OCI-LY3 (cell line): ENCODE measurements around the gene ZMYND10.

Experiments
- H2AFZ ChIP-seq: fragments of 200-600, 300-600 bp; shearing (Covaris generic); 2 replicates; pipeline ENCODE4 v1.6.0; 2014; ENCODE audit warnings: antibody characterized with exemption, low read depth, low read length
- H3K27ac ChIP-seq: fragments of 200-600, 300-600 bp; sonication (generic); 2 replicates; pipeline ENCODE4 v1.5.1; 2014; ENCODE audit warnings: mild to moderate bottlenecking, low read length, moderate library complexity, mixed read lengths
- H3K27me3 ChIP-seq: fragments of 200-600, 300-600 bp; sonication (generic); 2 replicates; pipeline ENCODE4 v1.6.1; 2014; ENCODE audit warnings: low read depth, low read length, mixed read lengths
- H3K36me3 ChIP-seq: fragments of 200-600, 300-600 bp; sonication (generic); replicated peaks from 2 replicates; pipeline ENCODE3; 2014; ENCODE audit warnings: low read depth, low read length, mixed read lengths
- H3K4me1 ChIP-seq: fragments of 300-600, 200-600 bp; sonication (generic); 2 replicates; pipeline ENCODE4 v1.6.1; 2014; ENCODE audit warnings: low read length, mixed read lengths
- H3K4me2 ChIP-seq: fragments of 200-600, 300-600 bp; sonication (generic); 2 replicates; pipeline ENCODE4 v1.6.1; 2014; ENCODE audit warnings: low read length, mixed read lengths
- H3K4me3 ChIP-seq: fragments of 300-600, 200-600 bp; sonication (generic); 2 replicates; pipeline ENCODE4 v1.5.1; 2014; ENCODE audit warnings: antibody characterized with exemption, mild to moderate bottlenecking, low read length, moderate library complexity
- H3K79me2 ChIP-seq: fragments of 300-600, 200-600 bp; shearing (Covaris generic); 2 replicates; pipeline ENCODE4 v1.6.1; 2014; ENCODE audit warnings: mild to moderate bottlenecking, low read length, mixed read lengths
- H3K9ac ChIP-seq: fragments of 300-600, 200-600 bp; shearing (Covaris generic); 2 replicates; pipeline ENCODE4 v1.6.0; 2014; ENCODE audit warnings: mild to moderate bottlenecking, low read length, moderate library complexity
- H3K9me3 ChIP-seq: fragments of 200-600, 300-600 bp; shearing (Covaris generic); 2 replicates; pipeline ENCODE4 v1.6.1; 2014; ENCODE audit warnings: low read length, mixed read lengths; ENCODE audit not compliant: insufficient read depth
- H4K20me1 ChIP-seq: fragments of 200-600, 300-600 bp; sonication (generic); 2 replicates; pipeline ENCODE4 v1.6.1; 2016; ENCODE audit warnings: low read length, mixed read lengths; ENCODE audit not compliant: insufficient read depth
- EZH2phosphoT487 ChIP-seq: fragments of 200-600 bp; shearing (Covaris generic); IDR thresholded peaks from 2 replicates; pipeline ENCODE4 v1.6.1; 2018; ENCODE audit warnings: antibody characterized with exemption, mixed run types, low read depth
- TF ChIP-seq, protein P1 (sequence below): fragments of 200-600, 300-600 bp; sonication (generic); IDR thresholded peaks from 2 replicates; pipeline ENCODE4 v1.5.1; 2014; ENCODE audit warnings: antibody characterized with exemption, low read length, low read depth

The ZMYND10 gene

GRCh38 chr3:50319181-50319893 lies 26.2 kb downstream of the ZMYND10 start:
- peaks cover 31% of the 10 kb centered on the region for H3K4me1 ChIP-seq
- H3K27ac ChIP-seq, result no peak overlapping the region
- H4K20me1 ChIP-seq, result no peaks in the 10 kb centered on the region
- H3K9ac ChIP-seq, result no peak overlapping the region
- peaks cover 24% of the 10 kb centered on the region for H3K36me3 ChIP-seq
- TF ChIP-seq, protein P1, sequence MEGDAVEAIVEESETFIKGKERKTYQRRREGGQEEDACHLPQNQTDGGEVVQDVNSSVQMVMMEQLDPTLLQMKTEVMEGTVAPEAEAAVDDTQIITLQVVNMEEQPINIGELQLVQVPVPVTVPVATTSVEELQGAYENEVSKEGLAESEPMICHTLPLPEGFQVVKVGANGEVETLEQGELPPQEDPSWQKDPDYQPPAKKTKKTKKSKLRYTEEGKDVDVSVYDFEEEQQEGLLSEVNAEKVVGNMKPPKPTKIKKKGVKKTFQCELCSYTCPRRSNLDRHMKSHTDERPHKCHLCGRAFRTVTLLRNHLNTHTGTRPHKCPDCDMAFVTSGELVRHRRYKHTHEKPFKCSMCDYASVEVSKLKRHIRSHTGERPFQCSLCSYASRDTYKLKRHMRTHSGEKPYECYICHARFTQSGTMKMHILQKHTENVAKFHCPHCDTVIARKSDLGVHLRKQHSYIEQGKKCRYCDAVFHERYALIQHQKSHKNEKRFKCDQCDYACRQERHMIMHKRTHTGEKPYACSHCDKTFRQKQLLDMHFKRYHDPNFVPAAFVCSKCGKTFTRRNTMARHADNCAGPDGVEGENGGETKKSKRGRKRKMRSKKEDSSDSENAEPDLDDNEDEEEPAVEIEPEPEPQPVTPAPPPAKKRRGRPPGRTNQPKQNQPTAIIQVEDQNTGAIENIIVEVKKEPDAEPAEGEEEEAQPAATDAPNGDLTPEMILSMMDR, result no peak
- TF ChIP-seq EZH2phosphoT487, result no peak
- H3K4me2 ChIP-seq, result no peak overlapping the region
- no peak overlapping the region for H2AFZ ChIP-seq
- H3K4me3 ChIP-seq, result no peak overlapping the region
- H3K9me3 ChIP-seq, result no peaks in the 10 kb centered on the region
- H3K27me3 ChIP-seq, result no peaks in the 10 kb centered on the region
- H3K79me2 ChIP-seq, result peaks cover 19% of the 10 kb centered on the region

DNA sequence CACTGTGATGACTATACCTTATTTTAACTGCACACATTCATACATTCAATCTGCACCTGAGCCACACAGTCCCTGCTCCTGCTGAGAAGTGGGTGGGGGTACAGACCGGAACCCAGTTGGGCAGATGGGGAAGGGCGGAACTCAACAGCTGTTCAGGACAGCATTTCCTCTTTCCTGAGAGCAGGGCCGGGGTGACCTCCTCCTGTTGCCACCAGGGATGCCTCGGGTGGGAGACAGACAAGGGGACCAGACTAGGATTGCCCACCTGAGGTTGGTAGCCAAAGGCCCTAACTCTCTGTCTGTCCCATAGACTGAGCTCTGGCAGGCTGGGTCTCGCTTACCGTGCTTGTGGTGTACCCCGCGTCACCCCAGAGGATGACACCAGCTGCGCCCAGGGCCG lies 26.9 kb downstream of the ZMYND10 start:
- Histone ChIP-seq H4K20me1 (no peaks in the 10 kb centered on the region), H3K79me2 (peaks cover 19% of the 10 kb centered on the region), H3K9ac (no peak overlapping the region), H3K36me3 (peaks cover 21% of the 10 kb centered on the region), H3K27ac (no peak overlapping the region), H3K4me2 (no peak overlapping the region), H3K4me1 (peaks cover 31% of the 10 kb centered on the region), H3K27me3 (no peaks in the 10 kb centered on the region), H2AFZ (no peak overlapping the region), H3K9me3 (no peaks in the 10 kb centered on the region), H3K4me3 (no peak overlapping the region)
- TF ChIP-seq, protein P1, result no peak
- TF ChIP-seq EZH2phosphoT487, result no peak

DNA sequence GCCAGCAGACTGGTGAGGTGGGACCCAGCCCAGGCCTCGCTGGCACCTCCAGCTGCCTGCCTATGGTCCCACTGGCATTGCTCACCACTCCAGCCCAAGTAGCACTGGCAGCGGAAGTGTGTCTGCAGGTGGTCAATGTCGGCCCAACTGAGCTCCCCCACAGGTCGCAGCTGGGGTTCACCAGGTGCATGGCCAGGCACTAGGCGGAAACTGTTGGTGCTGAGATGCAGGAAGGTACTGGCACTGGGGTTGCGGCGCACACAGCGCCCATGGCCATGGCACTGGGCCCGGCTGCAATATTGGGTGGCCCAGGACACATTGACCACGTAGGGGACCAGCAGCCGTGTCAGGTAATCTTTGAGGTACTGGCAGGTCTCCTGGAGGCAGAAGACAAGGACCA lies 27.4 kb downstream of the ZMYND10 start:
- no peak overlapping the region for H3K4me3 ChIP-seq

DNA sequence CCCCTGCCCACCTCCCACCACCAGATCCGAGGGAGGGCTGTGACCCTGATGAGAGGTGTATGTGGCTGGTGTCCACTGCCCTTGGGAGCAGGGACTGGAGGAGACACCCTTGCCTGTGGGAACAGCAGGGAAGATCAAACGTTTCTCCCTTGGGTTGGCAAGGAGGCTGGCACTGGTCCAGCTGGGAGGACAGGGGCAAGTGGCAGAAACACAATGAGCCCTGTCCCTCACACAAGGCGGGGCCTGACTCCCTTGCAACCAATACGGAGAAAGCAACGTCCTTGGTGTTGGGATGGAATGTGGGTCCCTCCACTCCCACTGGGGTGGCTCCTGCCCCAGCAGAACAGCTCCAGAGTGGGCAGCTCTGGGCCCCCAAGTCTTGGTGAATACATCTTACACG lies 28.2 kb downstream of the ZMYND10 start:
- peaks cover 19% of the 10 kb centered on the region for H3K79me2 ChIP-seq
- no peak overlapping the region for H3K9ac ChIP-seq
- peaks cover 21% of the 10 kb centered on the region for H3K4me1 ChIP-seq
- no peaks in the 10 kb centered on the region for H3K9me3 ChIP-seq
- no peak overlapping the region for H3K4me3 ChIP-seq
- H2AFZ ChIP-seq, result no peak overlapping the region
- TF ChIP-seq, protein P1, result no peak
- TF ChIP-seq EZH2phosphoT487, result no peak
- no peak overlapping the region for H3K27ac ChIP-seq
- H3K27me3 ChIP-seq, result no peaks in the 10 kb centered on the region
- no peaks in the 10 kb centered on the region for H4K20me1 ChIP-seq
- H3K36me3 ChIP-seq, result peaks cover 21% of the 10 kb centered on the region
- no peak overlapping the region for H3K4me2 ChIP-seq

More for the DNA sequence above, 27.4 kb downstream of the ZMYND10 start:
- peaks cover 21% of the 10 kb centered on the region for H3K36me3 ChIP-seq
- no peaks in the 10 kb centered on the region for H3K9me3 ChIP-seq
- no peak overlapping the region for H3K27ac ChIP-seq
- no peak overlapping the region for H2AFZ ChIP-seq
- no peak overlapping the region for H3K4me2 ChIP-seq
- peaks cover 30% of the 10 kb centered on the region for H3K4me1 ChIP-seq
- no peak overlapping the region for H3K9ac ChIP-seq
- peaks cover 19% of the 10 kb centered on the region for H3K79me2 ChIP-seq
- no peak for TF ChIP-seq EZH2phosphoT487
- TF ChIP-seq, protein P1, result no peak
- no peaks in the 10 kb centered on the region for H4K20me1 ChIP-seq
- no peaks in the 10 kb centered on the region for H3K27me3 ChIP-seq
